Kidney capillary endothelial cell (primary cell): ENCODE results near the gene TICRR.
A peak's percentile ranks its signal among the peaks of the same experiment; 100 is the strongest.
"Not testable (repeated sequence)": the region's sequence is repeated elsewhere in the genome, so short reads cannot be mapped to it uniquely, and the experiment has no call there.

Experiments
- DNase-seq: peaks from one replicate; pipeline ENCODE4 v3.0.0-alpha.2; 2018; ENCODE audit warnings: low spot score

Gene TICRR, protein sequence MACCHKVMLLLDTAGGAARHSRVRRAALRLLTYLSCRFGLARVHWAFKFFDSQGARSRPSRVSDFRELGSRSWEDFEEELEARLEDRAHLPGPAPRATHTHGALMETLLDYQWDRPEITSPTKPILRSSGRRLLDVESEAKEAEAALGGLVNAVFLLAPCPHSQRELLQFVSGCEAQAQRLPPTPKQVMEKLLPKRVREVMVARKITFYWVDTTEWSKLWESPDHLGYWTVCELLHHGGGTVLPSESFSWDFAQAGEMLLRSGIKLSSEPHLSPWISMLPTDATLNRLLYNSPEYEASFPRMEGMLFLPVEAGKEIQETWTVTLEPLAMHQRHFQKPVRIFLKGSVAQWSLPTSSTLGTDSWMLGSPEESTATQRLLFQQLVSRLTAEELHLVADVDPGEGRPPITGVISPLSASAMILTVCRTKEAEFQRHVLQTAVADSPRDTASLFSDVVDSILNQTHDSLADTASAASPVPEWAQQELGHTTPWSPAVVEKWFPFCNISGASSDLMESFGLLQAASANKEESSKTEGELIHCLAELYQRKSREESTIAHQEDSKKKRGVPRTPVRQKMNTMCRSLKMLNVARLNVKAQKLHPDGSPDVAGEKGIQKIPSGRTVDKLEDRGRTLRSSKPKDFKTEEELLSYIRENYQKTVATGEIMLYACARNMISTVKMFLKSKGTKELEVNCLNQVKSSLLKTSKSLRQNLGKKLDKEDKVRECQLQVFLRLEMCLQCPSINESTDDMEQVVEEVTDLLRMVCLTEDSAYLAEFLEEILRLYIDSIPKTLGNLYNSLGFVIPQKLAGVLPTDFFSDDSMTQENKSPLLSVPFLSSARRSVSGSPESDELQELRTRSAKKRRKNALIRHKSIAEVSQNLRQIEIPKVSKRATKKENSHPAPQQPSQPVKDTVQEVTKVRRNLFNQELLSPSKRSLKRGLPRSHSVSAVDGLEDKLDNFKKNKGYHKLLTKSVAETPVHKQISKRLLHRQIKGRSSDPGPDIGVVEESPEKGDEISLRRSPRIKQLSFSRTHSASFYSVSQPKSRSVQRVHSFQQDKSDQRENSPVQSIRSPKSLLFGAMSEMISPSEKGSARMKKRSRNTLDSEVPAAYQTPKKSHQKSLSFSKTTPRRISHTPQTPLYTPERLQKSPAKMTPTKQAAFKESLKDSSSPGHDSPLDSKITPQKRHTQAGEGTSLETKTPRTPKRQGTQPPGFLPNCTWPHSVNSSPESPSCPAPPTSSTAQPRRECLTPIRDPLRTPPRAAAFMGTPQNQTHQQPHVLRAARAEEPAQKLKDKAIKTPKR (N-terminal part only)

DNA sequence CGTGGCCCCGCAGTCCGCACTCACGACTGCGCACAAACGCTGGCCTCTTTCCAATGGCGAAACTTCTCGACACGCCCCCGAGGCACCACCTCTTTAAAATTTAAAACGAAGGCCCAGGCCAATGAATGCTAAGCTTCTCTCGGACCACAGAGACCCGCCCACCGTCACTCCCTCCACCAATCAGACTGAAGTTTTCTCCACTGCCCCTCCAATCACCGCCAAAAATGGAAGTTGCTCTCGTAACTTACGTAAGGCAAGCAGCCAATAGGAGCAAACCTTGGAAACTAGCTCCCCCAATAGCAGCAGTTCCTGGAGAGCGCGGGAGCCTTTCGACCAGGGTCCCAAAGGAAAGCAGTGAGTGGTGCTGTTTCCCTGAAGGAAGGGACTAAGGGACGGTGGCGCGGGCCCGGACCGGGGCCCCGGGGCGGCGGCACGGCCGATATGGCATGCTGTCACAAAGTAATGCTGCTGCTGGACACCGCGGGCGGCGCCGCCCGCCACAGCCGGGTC is at the start of gene TICRR:
TICRR (plus strand) TSS at position 324 of the 510 bp plus-strand sequence; CDS start at position 442, 118 bp downstream.
- DNase-seq = peak; percentile 100

DNA sequence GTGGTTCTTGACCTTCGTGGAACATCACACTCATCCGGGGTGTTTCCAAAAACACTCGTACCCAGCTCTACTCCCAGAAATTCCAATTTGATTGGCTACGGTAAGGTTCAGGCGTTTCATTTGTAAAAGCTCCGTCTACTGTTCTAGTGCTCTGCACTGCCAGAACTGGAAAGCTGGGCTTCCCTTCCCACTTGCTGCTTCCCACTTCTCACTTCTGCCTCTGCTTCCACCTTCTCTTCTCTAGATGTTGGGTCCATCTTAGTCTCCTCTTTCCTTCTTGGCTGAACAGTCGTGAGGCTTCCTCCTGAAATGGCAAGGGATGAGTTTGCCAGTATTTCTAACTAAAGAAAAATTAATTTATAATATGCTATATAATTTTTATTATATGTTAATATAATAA is 49.1 kb upstream of the TICRR start:
- no peak for DNase-seq

DNA sequence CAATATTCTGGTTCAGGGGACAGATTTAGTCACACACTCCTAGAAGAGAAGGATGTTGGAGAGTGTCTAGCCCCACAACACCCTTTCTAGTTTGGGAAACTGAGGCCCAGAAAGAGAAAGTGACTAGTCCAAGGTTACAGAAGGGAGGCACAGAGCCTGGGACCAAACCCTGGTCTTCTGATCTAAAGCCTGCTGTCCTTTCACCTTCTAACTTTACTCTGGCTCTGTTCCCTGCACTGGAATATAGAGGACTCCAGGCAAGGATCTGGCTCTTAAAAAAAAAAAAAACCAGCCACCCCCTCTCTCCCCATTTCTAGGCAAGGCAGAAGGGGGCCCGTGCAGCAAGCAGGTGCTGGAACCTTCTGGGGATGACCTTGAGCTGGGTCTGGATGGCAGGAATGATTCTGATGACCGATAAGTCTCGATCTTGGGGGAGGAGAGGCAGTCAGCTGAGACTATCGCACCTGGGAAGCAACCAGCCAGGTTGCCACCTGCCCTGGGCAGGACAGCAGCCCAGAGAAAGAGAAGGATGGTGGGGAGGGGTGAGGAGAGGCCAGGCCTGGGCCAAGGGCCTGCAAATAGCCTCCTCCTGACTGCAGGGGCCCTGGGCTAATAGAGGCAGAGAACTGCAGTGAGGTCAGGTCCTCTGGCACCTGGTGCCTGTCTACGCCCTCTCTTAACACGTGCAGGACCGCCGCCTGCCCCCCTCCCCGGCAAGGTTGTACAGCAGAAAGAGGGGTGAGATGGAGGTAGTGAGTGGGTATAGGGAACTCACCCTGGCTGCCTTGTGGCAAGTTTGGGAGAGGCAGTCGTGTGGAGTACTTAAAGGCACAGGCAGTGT is 48.4 kb upstream of the TICRR start:
- no peak for DNase-seq

DNA sequence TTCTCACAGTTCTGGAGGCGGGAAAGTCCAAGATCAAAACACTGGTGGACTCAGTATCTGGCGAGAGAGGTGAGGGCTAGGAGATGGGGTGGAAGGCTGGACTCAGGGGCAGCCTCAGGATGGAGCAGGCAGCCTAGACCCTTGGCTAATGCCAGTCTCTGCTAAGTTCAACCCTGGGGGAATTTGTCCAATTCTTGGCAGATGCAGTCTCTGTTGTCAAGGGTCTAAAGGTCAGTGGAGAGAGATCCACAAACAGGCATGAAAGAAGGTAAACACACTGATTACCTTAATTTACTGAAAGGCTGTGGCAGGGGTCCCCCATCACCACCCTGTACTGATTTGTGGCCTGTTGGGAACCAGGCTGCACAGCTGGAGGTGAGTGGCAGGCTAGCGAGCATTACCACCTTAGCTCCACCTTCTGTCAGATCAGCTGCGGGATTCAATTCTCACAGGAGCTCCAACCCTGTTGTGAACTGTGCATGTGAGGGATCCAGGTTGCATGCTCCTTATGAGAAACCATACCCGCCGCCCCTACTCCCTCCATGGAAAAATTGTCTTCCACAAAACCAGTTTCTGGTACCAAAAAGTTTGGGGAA is 46.4 kb upstream of the TICRR start:
- DNase-seq = no peak

DNA sequence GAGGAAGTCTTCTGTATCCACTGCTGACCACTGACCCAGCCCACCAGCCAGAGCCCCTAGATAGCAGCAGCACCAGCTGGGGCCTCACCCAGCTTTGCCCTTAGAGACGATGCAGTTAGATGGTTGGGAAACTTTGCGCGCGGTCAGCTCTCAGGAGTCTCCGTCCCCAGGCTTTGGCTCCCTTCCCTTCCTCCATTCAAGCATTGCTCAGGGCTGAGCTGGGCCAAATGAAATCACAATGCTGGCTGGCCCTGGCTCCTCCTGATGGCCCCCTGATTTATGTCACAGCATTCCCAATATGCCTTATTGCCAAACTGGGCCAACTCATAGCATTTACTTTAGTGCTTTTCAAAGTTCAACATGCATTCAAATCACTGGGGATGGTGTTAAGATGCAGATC is 44.3 kb upstream of the TICRR start:
- no peak for DNase-seq

DNA sequence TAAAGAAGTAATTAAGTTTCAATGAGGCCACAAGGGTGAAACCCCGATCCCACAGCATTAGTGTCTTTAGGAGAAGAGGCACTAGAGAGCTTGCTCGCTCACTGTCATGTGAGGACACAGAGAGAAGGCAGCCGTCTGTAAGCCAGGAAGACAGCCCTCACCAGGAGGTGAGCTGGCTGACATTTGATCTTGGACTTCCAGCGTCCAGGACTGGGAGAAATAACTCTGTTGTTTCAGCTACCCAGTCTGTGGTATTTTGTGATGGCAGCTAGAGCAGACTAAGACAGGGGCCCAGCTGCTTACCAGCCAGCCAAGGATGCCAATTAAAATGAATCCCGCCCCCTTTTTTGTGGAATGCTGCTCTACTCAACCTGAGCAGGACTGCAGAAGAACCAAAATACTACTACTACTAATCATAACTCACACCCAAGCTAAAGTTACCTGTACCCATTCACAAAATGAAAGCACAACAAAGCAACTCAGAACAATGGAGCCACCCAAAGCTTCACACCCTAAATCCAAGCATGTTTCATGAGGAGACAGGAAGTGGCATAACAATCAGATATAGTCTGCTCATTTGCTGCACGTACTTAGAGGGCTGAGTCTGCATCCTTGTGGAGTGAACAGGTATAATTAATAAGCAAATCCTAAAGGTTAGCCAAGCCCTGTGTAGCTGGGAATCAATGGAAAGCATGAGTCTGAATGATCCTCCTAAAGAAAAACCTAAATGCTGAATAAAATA is 43.3 kb upstream of the TICRR start:
- DNase-seq = no peak

DNA sequence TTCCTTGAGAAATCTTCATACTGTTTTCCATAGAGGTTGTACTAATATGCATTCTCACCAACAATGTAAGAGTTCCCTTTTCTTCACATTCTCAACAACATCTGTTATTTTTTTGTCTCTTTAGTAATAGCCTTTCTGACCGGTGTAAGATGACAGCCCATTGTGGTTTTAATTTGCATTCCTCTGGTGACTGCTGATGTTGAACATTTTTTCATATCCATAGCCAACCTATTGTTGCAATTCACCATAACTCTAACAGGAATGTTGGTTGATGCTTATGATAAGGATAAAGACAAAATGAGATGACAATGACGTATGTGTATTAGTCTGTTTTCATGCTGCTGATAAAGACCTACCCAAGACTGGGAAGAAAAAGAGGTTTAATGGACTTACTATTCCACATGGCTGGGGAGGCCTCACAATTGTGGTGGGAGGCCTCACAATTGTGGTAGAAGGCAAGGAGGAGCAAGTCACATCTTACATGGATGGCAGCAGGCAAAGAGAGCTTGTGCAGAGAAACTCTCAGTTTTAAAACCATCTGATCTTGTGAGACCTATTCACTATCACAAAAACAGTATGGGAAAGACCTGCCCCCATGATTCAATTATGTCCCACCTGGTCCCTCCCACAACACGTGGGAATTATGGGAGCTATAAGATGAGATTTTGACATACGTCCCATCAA is 41.3 kb upstream of the TICRR start:
- no peak for DNase-seq

DNA sequence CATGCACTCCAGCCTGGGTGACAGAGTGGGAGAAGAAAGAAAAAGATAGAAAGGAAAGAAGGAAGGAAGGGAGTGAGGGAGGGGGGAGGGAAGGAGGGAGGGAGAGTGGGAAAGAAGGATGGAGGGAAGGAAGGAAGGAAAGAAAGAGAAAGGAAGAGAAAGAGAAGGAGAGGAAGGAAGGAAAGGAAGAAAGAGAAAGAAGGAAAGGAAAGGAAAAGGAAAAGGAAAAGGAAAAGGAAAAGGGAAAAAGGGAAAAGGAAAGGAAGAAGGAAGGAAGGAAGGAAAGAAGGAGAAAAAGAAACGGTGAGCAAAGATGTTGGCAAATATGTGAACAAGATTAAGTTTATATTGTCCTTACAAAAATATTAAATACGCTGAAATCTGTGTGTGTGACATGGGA is 36.2 kb upstream of the TICRR start:
- no peak for DNase-seq

DNA sequence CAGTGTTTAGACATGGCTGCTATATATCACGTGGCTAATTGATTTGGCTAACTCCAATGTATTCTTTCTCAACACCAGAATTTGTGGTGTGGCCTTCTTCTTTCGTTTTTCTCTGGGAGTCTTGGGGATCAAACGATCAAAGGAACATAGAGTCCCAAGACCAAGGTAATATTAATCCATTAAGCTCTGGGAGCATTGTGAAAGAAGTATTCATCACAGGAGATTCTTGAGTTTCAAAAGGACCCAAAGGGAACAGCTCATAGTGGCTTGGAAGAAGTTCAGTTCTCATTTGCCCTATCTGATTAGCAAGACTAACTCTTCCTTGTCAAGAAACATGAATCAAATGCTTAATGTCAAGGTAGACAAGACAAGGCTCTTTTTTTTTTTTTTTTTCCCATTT is 32.9 kb upstream of the TICRR start:
- DNase-seq = no peak

DNA sequence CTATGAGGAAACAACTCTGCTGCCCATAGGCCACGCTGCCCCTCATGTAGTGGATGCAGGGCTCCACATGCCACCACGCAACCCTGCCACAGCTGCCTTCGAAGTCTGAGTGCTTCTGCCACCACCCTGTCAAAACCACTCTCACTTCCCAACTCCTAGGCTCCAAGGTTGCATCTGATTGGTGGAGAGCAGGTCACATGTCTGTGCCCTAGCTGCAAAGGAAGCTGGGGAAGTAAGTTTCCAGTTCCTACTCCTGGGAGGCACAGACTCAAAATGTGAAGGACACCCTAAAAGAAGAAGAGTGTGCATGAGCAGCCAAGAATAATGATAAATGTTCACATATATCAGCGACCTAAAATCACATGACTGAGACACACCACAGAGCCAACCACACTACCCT is 31.9 kb upstream of the TICRR start:
- DNase-seq = no peak

DNA sequence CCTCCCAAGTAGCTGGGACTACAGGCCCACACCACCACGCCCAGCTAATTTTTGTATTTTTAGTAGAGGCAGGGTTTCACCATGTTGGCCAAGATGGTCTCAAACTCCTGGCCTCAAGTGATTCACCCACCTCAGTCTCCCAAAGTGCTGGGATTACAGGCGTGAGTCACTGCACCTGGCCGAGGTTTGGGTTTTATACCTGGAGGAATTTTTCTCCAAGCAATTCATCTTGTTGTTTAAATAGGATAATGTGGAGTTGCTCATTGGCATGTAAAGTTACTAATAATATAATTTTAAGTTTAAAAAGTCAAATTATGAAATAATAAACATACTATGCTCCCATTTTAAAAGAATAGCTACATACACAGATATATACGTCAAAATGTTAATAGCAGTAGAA is 26.1 kb upstream of the TICRR start:
- DNase-seq = not testable (repeated sequence)

DNA sequence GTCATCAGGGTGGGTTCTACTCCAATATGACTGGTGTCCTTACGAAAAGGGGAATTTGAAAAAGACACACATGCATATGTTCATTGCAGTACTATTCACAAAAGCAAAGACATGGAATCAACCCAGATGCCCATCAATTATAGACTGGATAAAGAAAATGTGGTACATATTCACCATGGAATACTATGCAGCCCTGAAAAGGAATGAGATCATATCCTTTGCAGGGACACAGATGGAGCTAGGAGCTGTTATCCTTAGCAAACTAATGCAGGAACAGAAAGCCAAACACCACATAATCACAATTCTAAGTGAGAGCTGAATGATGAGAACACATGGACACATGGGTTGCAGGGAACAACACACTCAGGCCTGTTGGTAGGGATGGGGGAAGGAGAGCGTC is 24.8 kb upstream of the TICRR start:
- DNase-seq = no peak

DNA sequence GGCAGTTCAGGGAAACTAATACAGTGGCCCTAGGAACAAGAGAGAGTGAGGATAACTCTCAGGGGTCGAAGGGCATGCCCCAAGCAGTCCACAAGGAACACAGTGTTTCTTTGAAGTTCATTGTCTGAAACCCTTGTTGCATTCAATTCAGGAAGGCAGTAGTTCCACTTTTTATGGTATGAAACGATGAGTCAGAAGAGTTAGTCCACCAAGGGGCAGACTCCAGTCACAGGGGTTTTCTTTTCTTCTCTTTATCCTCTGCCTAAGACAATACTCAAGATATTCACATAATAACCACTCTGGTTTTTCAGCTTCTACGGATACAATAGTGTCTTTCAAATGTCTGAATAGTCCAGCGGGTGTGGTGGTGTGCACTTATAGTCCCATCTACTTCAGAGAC is 23.7 kb upstream of the TICRR start:
- DNase-seq = no peak

DNA sequence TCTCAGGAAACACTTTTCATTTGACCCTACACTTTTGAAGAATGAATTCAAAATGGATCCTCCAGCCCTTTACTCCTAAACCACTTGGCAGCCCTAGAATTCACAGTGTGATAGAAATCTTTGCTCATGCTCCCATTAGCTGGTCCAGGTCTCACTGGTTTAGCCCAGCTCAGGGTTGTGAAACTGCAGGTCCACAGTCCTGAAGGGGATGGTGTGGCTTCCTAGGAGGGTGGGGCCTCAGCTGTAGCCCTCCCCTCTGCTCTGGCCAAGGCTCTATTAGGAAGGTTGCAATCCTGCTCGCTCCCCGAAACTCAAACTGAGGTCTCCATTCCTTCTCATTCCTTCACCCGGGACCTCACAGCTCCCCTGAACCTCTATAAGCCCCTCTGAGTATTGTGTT is 21.6 kb upstream of the TICRR start:
- DNase-seq = no peak

DNA sequence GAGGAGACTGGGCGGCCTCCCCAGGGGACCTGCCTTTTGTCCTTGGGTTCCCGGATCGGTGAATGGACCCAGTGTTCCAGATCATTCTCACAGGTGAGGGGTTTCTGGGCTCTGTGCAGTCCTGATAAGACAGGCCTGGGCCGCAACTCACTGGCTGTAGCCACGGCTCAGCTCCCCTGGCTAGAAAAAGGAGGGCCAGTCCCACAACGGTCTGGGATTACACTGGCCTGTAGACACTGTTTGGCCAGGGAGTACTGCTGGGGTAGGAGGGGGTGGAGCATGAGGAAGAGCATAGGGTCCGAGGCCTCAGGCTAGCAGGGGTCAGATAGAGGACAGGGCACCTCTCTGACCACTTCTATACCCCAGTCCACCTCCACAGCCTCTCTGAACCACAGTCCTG is 21.0 kb upstream of the TICRR start:
- no peak for DNase-seq

DNA sequence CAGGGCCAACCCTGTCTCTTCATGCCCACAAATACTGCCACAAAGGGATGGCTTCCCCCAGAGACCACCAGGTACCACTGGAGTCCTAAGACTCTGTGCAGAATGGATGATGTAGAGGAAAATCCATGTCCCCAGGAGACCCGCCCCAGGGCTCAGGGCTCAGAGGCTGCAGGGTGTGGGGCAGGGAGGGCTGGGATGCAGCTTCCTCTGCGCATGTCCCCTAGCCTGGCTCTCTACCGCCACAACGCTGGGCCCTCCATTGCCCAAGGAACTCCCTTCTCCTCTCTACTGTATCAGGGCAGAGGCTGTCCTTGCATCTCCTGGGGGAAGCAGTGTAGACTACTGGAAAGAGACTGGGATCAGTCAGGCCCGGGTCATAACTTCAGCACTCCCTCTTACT is 19.5 kb upstream of the TICRR start:
- no peak for DNase-seq

DNA sequence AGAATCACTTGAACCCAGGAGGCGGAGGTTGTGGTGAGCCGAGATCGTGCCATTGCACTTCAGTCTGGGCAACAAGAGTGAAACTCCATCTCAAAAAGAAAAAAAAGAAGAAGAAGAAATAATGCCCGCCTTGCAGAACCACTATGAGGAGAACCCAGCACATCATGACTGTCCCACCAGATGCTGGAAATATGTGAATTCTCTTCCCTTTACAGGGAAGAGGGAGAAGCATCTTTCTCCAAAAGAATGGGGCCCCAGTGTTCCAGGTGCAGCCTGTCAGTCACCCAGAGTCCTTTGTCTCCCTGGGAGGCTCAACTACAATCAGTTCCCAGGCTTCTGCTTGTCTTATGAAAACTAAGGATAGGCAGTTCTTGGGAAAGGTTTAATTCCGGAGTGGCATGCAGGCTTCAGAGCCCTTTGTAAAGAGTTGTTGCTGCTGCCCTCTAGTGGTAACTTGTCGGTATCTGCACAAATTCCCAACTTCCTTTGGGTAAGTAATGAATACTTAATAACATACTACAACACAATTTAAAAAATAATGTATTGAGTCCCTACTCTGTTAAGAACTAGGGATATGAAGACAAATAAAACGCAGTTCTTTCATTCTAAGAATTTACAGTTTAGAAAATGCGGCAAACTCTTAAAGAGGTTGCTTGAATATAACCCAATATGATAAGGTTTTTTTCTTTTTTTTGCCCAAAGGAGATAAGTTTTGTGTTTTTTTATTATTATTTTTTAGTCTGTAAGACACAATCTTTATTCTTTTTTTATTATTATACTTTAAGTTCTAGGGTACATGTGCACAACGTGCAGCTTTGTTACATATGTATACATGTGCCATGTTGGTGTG is 18.6 kb upstream of the TICRR start:
- peak; percentile 65 for DNase-seq

DNA sequence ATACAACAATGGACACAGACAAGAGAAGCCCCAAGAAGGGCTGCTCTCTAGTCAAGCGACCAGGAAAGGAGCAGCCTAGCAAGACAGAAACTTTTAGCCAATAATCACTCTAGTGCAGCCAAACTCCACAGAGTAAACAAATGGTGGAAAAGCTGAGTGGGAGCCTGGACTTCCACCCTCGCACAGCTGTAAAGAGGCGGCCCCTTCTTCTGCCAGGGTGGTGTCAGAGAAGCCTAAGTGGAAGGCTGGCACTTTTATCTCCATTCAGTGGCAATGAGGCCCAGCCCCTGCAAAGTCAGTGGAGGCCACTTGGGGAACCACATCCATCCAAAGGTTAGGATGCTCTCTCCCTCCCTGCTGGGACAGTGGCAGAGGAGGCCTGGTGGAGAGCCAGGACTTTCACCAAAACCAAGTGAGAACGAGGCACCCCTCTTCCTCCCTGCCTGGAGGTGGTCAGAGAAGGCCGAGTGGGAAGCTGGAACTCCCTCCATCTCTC is 15.5 kb upstream of the TICRR start:
- DNase-seq = no peak
